AG04450 (cell line): ENCODE data around the gene BLVRA. TPM values are rescaled to one million over a fixed set of nuclear protein-coding genes. Genes with fewer than 3 reads are reported as not detected.

Experiments used
- polyA plus RNA-seq: library from polyadenylated mRNA; depleted of rRNA; stranded (reverse); fragments of >200 nt; gene quantifications from 2 replicates; pipeline ENCODE4 v1.2.3, GENCODE V29; 2011; rRNA removed

The BLVRA gene
- polyA plus RNA-seq, 1 experiment: 58.7 TPM

Other genes starting within 250 kb of the BLVRA start
- gene STK17A, start 175.6 kb upstream of the BLVRA start, polyA plus RNA-seq: 29.5 and 39.7 TPM in 2 replicates
- 22.4 and 24.4 TPM in 2 replicates for gene COA1, start 29.2 kb upstream of the BLVRA start, polyA plus RNA-seq
- 134 and 184 TPM in 2 replicates for gene MRPS24, start 110.8 kb downstream of the BLVRA start, polyA plus RNA-seq
- 23.1 and 25.5 TPM in 2 replicates for gene URGCP, start 147.9 kb downstream of the BLVRA start, polyA plus RNA-seq
- 18.6 and 18.8 TPM in 2 replicates for gene UBE2D4, start 167.8 kb downstream of the BLVRA start, polyA plus RNA-seq
- gene SPDYE1, start 239.2 kb downstream of the BLVRA start, polyA plus RNA-seq: not detected in 2 replicates